Natural killer cell (primary cell): ENCODE results near the gene KLHL42. TPM values are rescaled to one million over a fixed set of nuclear protein-coding genes. Genes with fewer than 3 reads are reported as not detected.

Experiments used
- ATAC-seq, 3 donors: fragments of 150-1000 bp in 2 of 3; fragments of 200-7000 bp in 1 of 3; cut with Tn5 transposase; 1 replicate in 1 of 3; 2 replicates in 2 of 3; pipeline ENCODE4 v1.10.0; 2021; ENCODE audit warnings: mild to moderate bottlenecking in 2 of 3, moderate library complexity in 2 of 3
- DNase-seq, 2 donors: peaks; one replicate each; pipeline versions ENCODE4 v3.0.0 to v3.0.0-alpha.2; 2013 to 2021; ENCODE audit warnings: mixed read lengths in 1 of 2
- H3K27ac ChIP-seq: one replicate; pipeline ENCODE4 v1.5.1; 2013; ENCODE audit warnings: mild to moderate bottlenecking, low read length
- H3K27me3 ChIP-seq: one replicate; pipeline ENCODE4 v1.6.1; 2013; ENCODE audit warnings: low read length; ENCODE audit not compliant: control insufficient read depth, insufficient read depth
- H3K36me3 ChIP-seq: one replicate; pipeline ENCODE4 v1.6.1; 2013; ENCODE audit warnings: low read length; ENCODE audit not compliant: control insufficient read depth, insufficient read depth
- H3K4me1 ChIP-seq: one replicate; pipeline ENCODE4 v1.6.1; 2013; ENCODE audit warnings: low read length; ENCODE audit not compliant: control insufficient read depth, insufficient read depth
- H3K4me3 ChIP-seq: one replicate; pipeline ENCODE4 v1.5.1; 2013; ENCODE audit warnings: low read length
- H3K9me3 ChIP-seq: one replicate; pipeline ENCODE4 v1.6.1; 2013; ENCODE audit warnings: low read length; ENCODE audit not compliant: control insufficient read depth, insufficient read depth
- H3K27ac Mint-ChIP-seq, 2 donors: one replicate each; pipeline ENCODE4 v1.8.0; 2022; ENCODE audit warnings: mild to moderate bottlenecking in 2 of 2, mixed read lengths in 2 of 2, moderate library complexity in 1 of 2
- H3K27me3 Mint-ChIP-seq, 2 donors: one replicate each; pipeline ENCODE4 v1.8.0; 2022; ENCODE audit warnings: low read depth in 2 of 2, mixed read lengths in 2 of 2
- H3K36me3 Mint-ChIP-seq: one replicate; pipeline ENCODE4 v1.8.0; 2022; ENCODE audit warnings: mixed read lengths
- H3K4me1 Mint-ChIP-seq, 2 donors: one replicate each; pipeline ENCODE4 v1.8.0; 2022; ENCODE audit warnings: mixed read lengths in 2 of 2
- H3K4me3 Mint-ChIP-seq: one replicate; pipeline ENCODE4 v1.8.0; 2022; ENCODE audit warnings: mild to moderate bottlenecking, moderate library complexity, mixed read lengths
- H3K9me3 Mint-ChIP-seq, 2 donors: one replicate each; pipeline ENCODE4 v1.8.0; 2022; ENCODE audit warnings: mixed read lengths in 2 of 2
- WGBS: methylation state at CpG from one replicate; pipeline ENCODE4 v1.1.7; 2013; ENCODE audit warnings: missing lambda C conversion rate; ENCODE audit not compliant: insufficient coverage; 5-methylcytosine and 5-hydroxymethylcytosine counted together
- intact Hi-C: fragments of 100-400 bp; cut with micrococcal nuclease; formaldehyde crosslinking; loops from one replicate; pipeline ENCODE4 v1.14.2; 2022
- total RNA-seq, 4 donors: library from RNA; stranded (reverse); fragments of 120-200 nt in 1 of 4; gene quantifications; one replicate each; pipeline versions ENCODE4 v1.2.3 to v1.2.4, GENCODE V29; 2013 to 2022
- TF ChIP-seq, protein P1 (sequence below): fragments of 200-600 bp; IDR thresholded peaks from one replicate; pipeline ENCODE4 v1.8.0; 2022; ENCODE audit warnings: antibody characterized with exemption

Gene KLHL42
- total RNA-seq, 3 donors from 2014 or later (not counting 1 experiment from before 2014, with no cell fraction given) = 11.3 to 18.8 (median 14.7) TPM

- Histone ChIP-seq H3K27me3 (no peaks in the 10 kb centered on the region), H3K9me3 (no peaks in the 10 kb centered on the region), H3K4me3 (no peak overlapping the region), H3K27ac (no peak overlapping the region), H3K36me3 (no peaks in the 10 kb centered on the region), H3K4me1 (peaks cover 10% of the 10 kb centered on the region)
- no peaks in the 10 kb centered on the region for H3K9me3 Mint-ChIP-seq
- TF ChIP-seq, protein P1, sequence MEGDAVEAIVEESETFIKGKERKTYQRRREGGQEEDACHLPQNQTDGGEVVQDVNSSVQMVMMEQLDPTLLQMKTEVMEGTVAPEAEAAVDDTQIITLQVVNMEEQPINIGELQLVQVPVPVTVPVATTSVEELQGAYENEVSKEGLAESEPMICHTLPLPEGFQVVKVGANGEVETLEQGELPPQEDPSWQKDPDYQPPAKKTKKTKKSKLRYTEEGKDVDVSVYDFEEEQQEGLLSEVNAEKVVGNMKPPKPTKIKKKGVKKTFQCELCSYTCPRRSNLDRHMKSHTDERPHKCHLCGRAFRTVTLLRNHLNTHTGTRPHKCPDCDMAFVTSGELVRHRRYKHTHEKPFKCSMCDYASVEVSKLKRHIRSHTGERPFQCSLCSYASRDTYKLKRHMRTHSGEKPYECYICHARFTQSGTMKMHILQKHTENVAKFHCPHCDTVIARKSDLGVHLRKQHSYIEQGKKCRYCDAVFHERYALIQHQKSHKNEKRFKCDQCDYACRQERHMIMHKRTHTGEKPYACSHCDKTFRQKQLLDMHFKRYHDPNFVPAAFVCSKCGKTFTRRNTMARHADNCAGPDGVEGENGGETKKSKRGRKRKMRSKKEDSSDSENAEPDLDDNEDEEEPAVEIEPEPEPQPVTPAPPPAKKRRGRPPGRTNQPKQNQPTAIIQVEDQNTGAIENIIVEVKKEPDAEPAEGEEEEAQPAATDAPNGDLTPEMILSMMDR = no peak
- no peak overlapping the region for H3K4me3 Mint-ChIP-seq
- 71% methylated on average over 6 of the region's 6 CpGs for WGBS
- intact Hi-C loops = no loop called here
- ATAC-seq = no peak
- no peak overlapping the region for H3K27ac Mint-ChIP-seq
- H3K27me3 Mint-ChIP-seq = peaks cover 9 to 11% of the 10 kb centered on the region in 2 donors
- DNase-seq = no peak
- no peaks in the 10 kb centered on the region for H3K36me3 Mint-ChIP-seq
- peaks cover 0 to 11% of the 10 kb centered on the region in 2 donors for H3K4me1 Mint-ChIP-seq
Observed at GRCh38 chr12:27808841-27809240, 28.8 kb downstream of the KLHL42 start.

GRCh38 chr12:27810756-27811155 is 30.7 kb downstream of the KLHL42 start:
- intact Hi-C loops = no loop called here
- Mint-ChIP-seq H3K9me3 (no peaks in the 10 kb centered on the region), H3K4me1 (peaks cover 0 to 11% of the 10 kb centered on the region in 2 donors), H3K27me3 (peaks cover 11 to 27% of the 10 kb centered on the region in 2 donors), H3K36me3 (no peaks in the 10 kb centered on the region), H3K4me3 (no peak overlapping the region), H3K27ac (no peak overlapping the region)
- 87% methylated on average over 4 of the region's 4 CpGs for WGBS
- no peaks in the 10 kb centered on the region for H3K36me3 ChIP-seq
- ATAC-seq (no peak), DNase-seq (no peak)
- TF ChIP-seq, protein P1 = no peak
- H3K27me3 ChIP-seq = no peaks in the 10 kb centered on the region
- no peak overlapping the region for H3K27ac ChIP-seq
- peaks cover 10% of the 10 kb centered on the region for H3K4me1 ChIP-seq
- H3K9me3 ChIP-seq = no peaks in the 10 kb centered on the region
- no peak overlapping the region for H3K4me3 ChIP-seq

DNA sequence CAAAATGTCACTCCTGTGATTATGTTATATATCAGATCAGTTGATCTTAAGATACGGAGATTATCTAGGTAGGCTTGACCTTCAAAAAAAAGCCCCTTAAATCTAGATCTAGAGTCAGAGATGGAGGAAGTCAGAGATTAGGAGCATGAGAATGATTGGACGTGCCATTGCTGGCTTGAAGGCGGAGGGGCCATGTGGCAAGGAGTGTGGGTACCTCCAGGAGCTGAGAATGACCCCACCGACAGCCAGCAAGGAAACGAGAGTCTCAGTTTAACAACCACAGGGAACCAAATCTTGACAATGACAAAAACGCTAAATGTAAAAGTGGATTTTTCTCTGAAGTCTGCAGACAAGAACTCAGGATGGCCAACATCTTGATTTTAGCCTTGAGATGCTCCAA is 32.5 kb downstream of the KLHL42 start:
- 75% methylated on average over 6 of the region's 6 CpGs for WGBS
- Histone ChIP-seq H3K27ac (no peak overlapping the region), H3K36me3 (no peaks in the 10 kb centered on the region), H3K27me3 (no peaks in the 10 kb centered on the region), H3K4me3 (no peak overlapping the region), H3K9me3 (no peaks in the 10 kb centered on the region), H3K4me1 (peaks cover under 1% of the 10 kb centered on the region)
- no peak overlapping the region for H3K4me3 Mint-ChIP-seq
- no peaks in the 10 kb centered on the region for H3K4me1 Mint-ChIP-seq
- ATAC-seq (no peak), DNase-seq (no peak)
- no peak overlapping the region for H3K27ac Mint-ChIP-seq
- H3K9me3 Mint-ChIP-seq = no peaks in the 10 kb centered on the region
- TF ChIP-seq, protein P1 = no peak
- peaks cover 10 to 30% of the 10 kb centered on the region in 2 donors for H3K27me3 Mint-ChIP-seq
- intact Hi-C loops = no loop called here
- H3K36me3 Mint-ChIP-seq = no peaks in the 10 kb centered on the region

DNA sequence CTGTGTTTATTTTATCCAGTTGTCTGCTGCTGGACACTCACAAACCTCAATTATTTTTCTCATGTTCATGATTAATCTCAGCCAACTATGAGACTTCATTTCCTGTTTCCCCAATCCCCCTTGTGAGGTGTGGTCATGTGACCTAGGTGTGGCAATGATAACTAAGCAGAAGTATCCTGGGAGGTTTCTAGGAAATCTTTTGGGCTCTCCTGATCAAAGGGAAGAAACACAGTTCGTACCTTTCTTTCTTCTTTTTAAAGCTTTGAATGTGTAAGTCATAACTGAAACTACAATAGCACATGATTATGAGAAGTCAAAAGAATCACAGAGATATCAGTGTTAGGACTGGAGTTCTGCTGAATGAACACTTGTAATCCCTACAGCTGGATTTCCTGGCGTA is 34.4 kb downstream of the KLHL42 start:
- no peaks in the 10 kb centered on the region for H3K4me1 Mint-ChIP-seq
- ATAC-seq (no peak), DNase-seq (no peak)
- WGBS = 95% methylated on average over 1 of the region's 2 CpGs
- no peaks in the 10 kb centered on the region for H3K4me1 ChIP-seq
- no peaks in the 10 kb centered on the region for H3K36me3 ChIP-seq
- no peak overlapping the region for H3K27ac ChIP-seq
- H3K27ac Mint-ChIP-seq = no peak overlapping the region
- no peaks in the 10 kb centered on the region for H3K9me3 ChIP-seq
- H3K4me3 Mint-ChIP-seq = no peak overlapping the region
- H3K27me3 ChIP-seq = no peaks in the 10 kb centered on the region
- TF ChIP-seq, protein P1 = no peak
- H3K4me3 ChIP-seq = no peak overlapping the region
- intact Hi-C loops = no loop called here
- H3K36me3 Mint-ChIP-seq = no peaks in the 10 kb centered on the region
- H3K9me3 Mint-ChIP-seq = no peaks in the 10 kb centered on the region
- peaks cover 10 to 37% of the 10 kb centered on the region in 2 donors for H3K27me3 Mint-ChIP-seq
